LNCaP clone FGC (cell line): ENCODE data around the gene YLPM1.
"Not testable (repeated sequence)": the region's sequence is repeated elsewhere in the genome, so short reads cannot be mapped to it uniquely, and the experiment has no call there.

Experiments used
- DNase-seq: peaks from one replicate; pipeline ENCODE4 v3.0.0-alpha.2; 2011; ENCODE audit warnings: low read depth
- H3K4me3 ChIP-seq: 2 replicates; pipeline ENCODE4 v1.5.1; 2011; ENCODE audit warnings: mild to moderate bottlenecking, low read depth, low read length, control low read depth
- TF ChIP-seq, protein P1 (sequence below): IDR thresholded peaks from 2 replicates; pipeline ENCODE4 v1.5.1; 2012; ENCODE audit warnings: mild to moderate bottlenecking; ENCODE audit not compliant: control insufficient read depth, insufficient read depth; ENCODE audit errors: extremely low read depth

The YLPM1 gene

GRCh38 chr14:74735125-74735524 lies 28.0 kb upstream of the YLPM1 start:
- no peak overlapping the region for H3K4me3 ChIP-seq
- no peak for DNase-seq
- TF ChIP-seq, protein P1, sequence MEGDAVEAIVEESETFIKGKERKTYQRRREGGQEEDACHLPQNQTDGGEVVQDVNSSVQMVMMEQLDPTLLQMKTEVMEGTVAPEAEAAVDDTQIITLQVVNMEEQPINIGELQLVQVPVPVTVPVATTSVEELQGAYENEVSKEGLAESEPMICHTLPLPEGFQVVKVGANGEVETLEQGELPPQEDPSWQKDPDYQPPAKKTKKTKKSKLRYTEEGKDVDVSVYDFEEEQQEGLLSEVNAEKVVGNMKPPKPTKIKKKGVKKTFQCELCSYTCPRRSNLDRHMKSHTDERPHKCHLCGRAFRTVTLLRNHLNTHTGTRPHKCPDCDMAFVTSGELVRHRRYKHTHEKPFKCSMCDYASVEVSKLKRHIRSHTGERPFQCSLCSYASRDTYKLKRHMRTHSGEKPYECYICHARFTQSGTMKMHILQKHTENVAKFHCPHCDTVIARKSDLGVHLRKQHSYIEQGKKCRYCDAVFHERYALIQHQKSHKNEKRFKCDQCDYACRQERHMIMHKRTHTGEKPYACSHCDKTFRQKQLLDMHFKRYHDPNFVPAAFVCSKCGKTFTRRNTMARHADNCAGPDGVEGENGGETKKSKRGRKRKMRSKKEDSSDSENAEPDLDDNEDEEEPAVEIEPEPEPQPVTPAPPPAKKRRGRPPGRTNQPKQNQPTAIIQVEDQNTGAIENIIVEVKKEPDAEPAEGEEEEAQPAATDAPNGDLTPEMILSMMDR, result no peak

DNA sequence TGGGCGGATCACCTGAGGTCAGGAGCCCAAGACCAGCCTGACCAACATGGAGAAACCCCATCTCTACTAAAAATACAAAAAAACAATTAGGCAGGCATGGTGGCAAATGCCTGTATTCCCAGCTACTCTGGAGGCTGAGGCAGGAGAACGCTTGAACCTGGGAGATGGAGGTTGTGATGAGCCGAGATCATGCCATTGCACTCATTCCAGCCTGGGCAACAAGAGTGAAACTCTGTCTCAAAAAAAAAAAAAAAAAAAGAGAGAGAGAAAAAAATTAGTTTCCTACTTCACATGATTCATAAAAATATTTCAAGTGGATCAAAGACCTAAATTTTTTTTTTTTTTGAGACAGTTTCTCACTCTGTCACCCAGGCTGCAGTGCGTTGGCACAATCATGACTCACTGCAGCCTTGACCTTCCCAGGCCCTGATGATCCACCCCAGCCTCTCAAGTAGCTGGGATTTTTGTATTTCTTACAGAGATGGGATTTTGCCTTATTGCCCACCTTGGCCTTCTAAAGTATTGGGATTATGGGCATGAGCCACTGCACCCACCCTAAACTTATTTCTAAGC lies 25.3 kb upstream of the YLPM1 start:
- no peak for DNase-seq
- TF ChIP-seq, protein P1, result no peak
- no peak overlapping the region for H3K4me3 ChIP-seq

DNA sequence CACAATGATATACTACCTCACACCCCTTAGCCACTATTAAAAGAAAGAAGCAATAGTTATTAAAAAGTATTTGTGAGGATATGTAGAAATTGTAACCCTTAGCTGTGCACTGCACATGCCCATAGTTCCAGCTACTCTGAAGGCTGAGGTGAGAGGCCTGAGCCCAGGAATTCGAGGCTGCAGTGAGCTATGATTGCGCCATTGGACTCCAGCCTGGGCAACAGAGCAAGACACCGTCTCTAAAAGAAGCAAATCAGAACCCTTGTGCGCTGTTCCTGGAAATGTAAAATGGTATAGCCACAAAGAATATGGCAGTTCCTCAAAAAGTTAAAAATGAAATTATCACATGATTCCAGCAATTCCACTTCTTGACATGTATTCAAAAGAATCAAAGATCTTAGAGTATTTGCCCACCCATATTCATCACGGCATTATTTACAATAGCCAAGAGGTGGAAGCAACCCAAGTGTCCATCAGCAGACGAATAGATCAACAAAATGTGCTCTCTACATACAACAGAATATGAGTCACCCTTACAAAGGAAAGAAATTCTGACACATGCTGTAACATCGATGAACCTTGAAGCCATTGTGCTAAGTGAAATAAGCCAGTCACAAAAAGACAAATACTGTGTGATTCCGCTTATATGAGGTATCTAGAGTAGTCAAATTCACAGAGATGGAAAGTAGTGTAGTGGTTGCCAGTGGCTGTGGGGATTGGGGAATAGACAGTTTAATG lies 23.7 kb upstream of the YLPM1 start:
- TF ChIP-seq, protein P1, result no peak
- H3K4me3 ChIP-seq, result no peak overlapping the region
- DNase-seq, result no peak

DNA sequence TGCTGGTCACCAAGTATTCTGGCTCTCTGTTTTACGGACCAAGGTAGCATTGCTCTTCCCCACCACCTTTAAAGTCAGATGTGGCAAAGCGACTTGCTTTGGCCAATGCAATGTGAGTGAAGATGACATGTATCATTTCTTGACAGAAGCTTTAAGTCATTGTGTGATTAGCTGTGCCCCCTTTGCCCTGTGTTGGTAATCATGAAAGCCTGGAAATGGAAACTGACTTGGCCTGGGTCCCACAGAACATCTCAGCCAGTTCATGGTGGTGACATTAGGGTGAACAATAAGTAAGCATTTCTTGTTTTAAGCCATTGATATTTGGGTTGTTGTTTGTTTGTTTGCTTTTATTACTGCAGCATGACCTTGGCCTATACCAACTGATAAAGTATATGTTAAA lies 15.9 kb upstream of the YLPM1 start:
- TF ChIP-seq, protein P1, result no peak
- DNase-seq, result no peak
- no peak overlapping the region for H3K4me3 ChIP-seq

DNA sequence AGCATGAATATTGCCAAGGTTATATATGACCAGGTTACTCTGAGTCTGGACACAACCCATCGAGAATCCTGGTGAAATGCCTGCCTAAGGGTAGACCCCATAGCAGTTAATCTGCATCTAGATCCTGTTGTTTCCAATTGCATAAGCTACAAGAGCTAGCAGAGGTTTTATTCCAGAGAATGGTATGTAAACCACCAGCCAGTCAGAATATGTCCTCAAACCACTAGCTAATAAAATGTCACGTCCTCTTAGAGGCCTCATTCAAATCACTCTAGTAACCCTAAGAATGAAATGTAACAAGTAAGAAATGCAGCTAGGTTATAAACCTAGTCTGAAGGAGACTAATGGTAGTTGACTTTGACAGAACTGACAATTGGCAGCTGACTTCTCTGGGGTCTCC lies 9.0 kb upstream of the YLPM1 start:
- no peak overlapping the region for H3K4me3 ChIP-seq
- TF ChIP-seq, protein P1, result no peak
- DNase-seq, result no peak

DNA sequence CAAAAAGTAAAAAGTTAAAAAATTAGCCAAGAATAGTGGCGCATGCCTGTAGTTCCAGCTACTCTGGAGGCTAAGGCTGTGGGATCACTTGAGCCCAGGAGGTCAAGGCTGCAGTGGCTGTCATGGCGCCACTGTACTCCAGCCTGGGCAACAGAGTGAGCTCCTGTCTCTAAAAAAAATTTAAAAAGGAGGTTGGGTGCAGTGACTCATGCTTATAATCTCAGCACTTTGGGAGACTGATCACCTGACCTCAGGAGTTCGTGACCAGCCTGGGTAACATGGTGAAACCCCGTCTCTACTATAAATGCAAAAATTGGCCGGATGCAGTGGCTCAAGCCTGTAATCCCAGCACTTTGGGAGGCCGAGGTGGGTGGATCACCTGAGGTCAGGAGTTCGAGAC lies 8.2 kb upstream of the YLPM1 start:
- TF ChIP-seq, protein P1, result no peak
- H3K4me3 ChIP-seq, result no peak overlapping the region
- no peak for DNase-seq

- no peak for DNase-seq
- TF ChIP-seq, protein P1, result no peak
- no peak overlapping the region for H3K4me3 ChIP-seq
Measured at GRCh38 chr14:74756326-74756725, 6.8 kb upstream of the YLPM1 start.

DNA sequence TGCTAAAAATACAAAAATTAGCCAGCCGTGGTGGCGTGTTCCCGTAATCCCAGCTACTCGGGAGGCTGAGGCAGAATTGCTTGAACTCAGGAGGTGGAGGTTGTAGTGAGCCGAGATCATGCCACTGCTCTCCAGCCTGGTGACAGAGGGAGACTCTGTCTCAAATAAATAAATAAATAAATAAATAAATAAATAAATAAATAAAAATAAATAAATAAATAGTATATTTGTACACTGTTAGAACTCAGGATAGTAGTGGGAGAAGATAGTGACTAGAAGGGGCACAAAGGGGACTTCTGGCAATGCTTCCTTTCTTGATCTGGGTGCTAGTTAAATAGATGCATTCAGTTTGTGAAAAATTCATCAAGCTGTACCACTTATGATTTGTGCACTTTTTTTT lies 4.6 kb upstream of the YLPM1 start:
- H3K4me3 ChIP-seq, DNase-seq: not testable (repeated sequence)
